ENCODE measurements around the gene NMNAT2. TPM values are rescaled to one million over a fixed set of nuclear protein-coding genes. Genes with fewer than 3 reads are reported as not detected.

NMNAT2 gene
- total and polyA plus RNA-seq, 2 donors from 2014 or later: 0.17 to 2.0 TPM

DNA sequence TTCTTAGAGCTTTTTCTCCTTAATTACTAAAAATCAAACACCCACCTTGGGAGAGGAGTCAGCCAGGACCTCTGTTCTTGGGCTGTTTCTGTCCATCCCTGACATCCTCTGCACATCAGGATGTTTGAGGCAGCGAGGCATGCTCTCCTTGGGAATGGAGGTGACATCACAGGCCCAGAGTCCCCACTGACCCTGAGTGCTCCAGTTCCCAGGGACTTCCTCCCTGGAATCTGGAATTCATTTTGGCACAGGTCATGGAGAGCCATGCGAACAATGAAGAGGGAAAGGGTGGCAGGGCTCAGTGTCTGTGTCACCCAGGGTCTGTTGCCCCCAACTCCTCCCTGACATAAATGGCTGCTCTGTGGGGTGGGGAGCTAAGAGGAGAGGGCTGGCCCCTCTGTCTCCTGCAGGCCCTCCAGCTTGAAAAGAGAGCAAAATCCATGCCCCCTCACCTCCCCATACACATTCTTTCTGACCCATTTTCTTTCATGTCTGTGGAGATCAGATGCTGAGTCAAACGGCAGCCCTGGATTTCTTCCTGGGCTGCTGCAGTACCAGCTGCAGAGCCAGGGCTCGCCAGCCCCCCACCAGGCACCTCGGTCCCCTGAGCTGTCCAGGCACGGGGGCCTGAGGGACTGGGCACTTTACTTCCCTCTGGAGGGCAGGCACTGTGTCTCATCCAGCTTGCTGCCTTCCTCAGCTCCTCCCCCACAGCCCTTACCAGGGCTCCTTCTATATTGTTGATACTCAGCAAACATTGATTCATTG lies 102.0 kb downstream of the NMNAT2 start:
- intact Hi-C loops (cut with DNase I): no loop called here
- H3K4me1 ChIP-seq (ENCODE audit: control insufficient read depth in 2 of 3, insufficient read depth in 2 of 3, low read depth in 1 of 3, low read length in 3 of 3): peaks cover 0 to 9% (median 7%) of the 10 kb centered on the region in 3 donors
- H3K27me3 ChIP-seq (ENCODE audit: control insufficient read depth, insufficient read depth, low read length): no peaks in the 10 kb centered on the region
- no peaks in the 10 kb centered on the region for H3K9me3 ChIP-seq (ENCODE audit: control insufficient read depth in 2 of 3, insufficient read depth in 1 of 3, low read length in 3 of 3)
- no peak overlapping the region for H3K9ac ChIP-seq (ENCODE audit: low read length in 3 of 3)
- TF ChIP-seq, protein P1, sequence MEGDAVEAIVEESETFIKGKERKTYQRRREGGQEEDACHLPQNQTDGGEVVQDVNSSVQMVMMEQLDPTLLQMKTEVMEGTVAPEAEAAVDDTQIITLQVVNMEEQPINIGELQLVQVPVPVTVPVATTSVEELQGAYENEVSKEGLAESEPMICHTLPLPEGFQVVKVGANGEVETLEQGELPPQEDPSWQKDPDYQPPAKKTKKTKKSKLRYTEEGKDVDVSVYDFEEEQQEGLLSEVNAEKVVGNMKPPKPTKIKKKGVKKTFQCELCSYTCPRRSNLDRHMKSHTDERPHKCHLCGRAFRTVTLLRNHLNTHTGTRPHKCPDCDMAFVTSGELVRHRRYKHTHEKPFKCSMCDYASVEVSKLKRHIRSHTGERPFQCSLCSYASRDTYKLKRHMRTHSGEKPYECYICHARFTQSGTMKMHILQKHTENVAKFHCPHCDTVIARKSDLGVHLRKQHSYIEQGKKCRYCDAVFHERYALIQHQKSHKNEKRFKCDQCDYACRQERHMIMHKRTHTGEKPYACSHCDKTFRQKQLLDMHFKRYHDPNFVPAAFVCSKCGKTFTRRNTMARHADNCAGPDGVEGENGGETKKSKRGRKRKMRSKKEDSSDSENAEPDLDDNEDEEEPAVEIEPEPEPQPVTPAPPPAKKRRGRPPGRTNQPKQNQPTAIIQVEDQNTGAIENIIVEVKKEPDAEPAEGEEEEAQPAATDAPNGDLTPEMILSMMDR (IDR thresholded peaks at IDR 0.05; ENCODE audit: borderline replicate concordance, extremely low read depth, insufficient read depth): no peak
- H3K36me3 ChIP-seq (ENCODE audit: control insufficient read depth in 2 of 3, insufficient read depth in 3 of 3, low read length in 3 of 3): no peaks in the 10 kb centered on the region
- DNase-seq (peak in 2 of 5 donors; percentile 41 to 68), FAIRE-seq (no peak)
- no peak overlapping the region for H3K27ac ChIP-seq (ENCODE audit: low read depth in 2 of 2, low read length in 2 of 2)
- no peak overlapping the region for H3K4me3 ChIP-seq (ENCODE audit: low read length in 3 of 3)

DNA sequence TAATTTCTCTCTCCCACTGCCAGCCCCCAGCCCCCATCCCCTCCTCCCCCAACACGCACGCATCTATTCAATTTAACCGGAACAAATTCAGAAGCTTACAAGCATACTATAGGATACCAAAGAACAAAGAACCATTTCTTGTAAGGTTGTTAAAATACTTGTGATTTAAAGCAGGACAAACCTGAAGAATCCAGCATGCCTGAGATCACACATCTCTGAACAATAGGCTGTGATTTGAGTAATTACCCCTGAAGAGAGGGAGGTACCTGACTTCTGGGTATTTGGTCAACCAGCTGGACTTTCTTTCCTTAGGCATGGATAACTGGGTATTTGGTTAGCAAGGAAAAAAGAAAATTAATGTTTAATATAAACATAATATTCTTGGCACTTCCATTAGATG lies 105.1 kb downstream of the NMNAT2 start:
- H3K36me3 ChIP-seq (ENCODE audit: control insufficient read depth in 2 of 3, insufficient read depth in 3 of 3, low read length in 3 of 3): no peaks in the 10 kb centered on the region
- FAIRE-seq: no peak
- TF ChIP-seq, protein P1 (IDR thresholded peaks at IDR 0.05; ENCODE audit: borderline replicate concordance, extremely low read depth, insufficient read depth): no peak

DNA sequence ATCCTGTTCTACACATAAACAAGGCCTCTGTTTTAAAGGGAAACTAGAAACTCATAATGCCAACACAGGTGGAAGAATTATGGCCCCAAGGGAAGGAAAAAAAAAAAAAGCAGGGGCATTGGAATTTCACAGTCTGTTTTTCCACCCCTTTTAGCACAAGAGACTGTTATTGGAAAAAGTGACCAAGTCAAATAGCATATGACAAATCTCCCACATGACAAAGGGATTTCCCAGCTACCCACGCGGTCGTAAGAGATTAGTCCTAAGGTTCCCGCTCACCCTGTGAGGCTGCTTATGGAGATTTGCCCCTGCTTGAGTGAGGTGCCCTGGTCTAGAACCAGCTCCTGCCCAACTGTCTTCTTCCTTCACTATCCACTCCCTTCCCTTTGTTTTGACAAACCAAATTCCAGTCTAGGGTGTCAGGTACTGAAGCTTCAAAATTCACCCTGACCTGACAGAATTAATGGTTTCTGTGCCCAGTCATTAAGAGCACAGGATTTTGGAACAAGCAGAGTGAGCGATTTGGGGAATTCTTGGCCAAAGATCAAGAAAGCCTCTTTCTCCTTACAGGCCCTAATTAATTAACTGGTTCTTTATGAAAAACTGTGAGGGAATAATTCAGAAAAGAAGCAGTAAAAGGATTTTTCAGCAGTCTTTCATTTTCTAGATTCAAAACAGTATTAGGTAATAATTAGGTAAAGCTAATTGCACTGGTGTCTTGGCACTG lies 107.3 kb downstream of the NMNAT2 start:
- DNase-seq (peak in 2 of 5 donors; percentile 55 to 69), FAIRE-seq (no peak)
- H3K27me3 ChIP-seq (ENCODE audit: control insufficient read depth, insufficient read depth, low read length): no peaks in the 10 kb centered on the region
- H3K9me3 ChIP-seq (ENCODE audit: control insufficient read depth in 2 of 3, insufficient read depth in 1 of 3, low read length in 3 of 3): no peaks in the 10 kb centered on the region
- H3K9ac ChIP-seq (ENCODE audit: low read length in 3 of 3): no peak overlapping the region
- H3K27ac ChIP-seq (ENCODE audit: low read depth in 2 of 2, low read length in 2 of 2): peak overlapping the region; percentile 66 to 75
- H3K4me1 ChIP-seq (ENCODE audit: control insufficient read depth in 2 of 3, insufficient read depth in 2 of 3, low read depth in 1 of 3, low read length in 3 of 3): peaks cover 2 to 8% (median 4%) of the 10 kb centered on the region in 3 donors
- H3K4me3 ChIP-seq (ENCODE audit: low read length in 3 of 3): no peak overlapping the region
- TF ChIP-seq, protein P1 (IDR thresholded peaks at IDR 0.05; ENCODE audit: borderline replicate concordance, extremely low read depth, insufficient read depth): no peak
- intact Hi-C loops (cut with DNase I): no loop called here
- no peaks in the 10 kb centered on the region for H3K36me3 ChIP-seq (ENCODE audit: control insufficient read depth in 2 of 3, insufficient read depth in 3 of 3, low read length in 3 of 3)

More for the DNA sequence above, 105.1 kb downstream of the NMNAT2 start:
- Histone ChIP-seq H3K9ac (ENCODE audit: low read length in 3 of 3) (no peak overlapping the region), H3K4me3 (ENCODE audit: low read length in 3 of 3) (no peak overlapping the region), H3K4me1 (ENCODE audit: control insufficient read depth in 2 of 3, insufficient read depth in 2 of 3, low read depth in 1 of 3, low read length in 3 of 3) (peaks cover 2 to 6% (median 2%) of the 10 kb centered on the region in 3 donors), H3K27me3 (ENCODE audit: control insufficient read depth, insufficient read depth, low read length) (no peaks in the 10 kb centered on the region), H3K27ac (ENCODE audit: low read depth in 2 of 2, low read length in 2 of 2) (no peak overlapping the region), H3K9me3 (ENCODE audit: control insufficient read depth in 2 of 3, insufficient read depth in 1 of 3, low read length in 3 of 3) (no peaks in the 10 kb centered on the region)
- intact Hi-C loops (cut with DNase I): no loop called here
- DNase-seq: no peak
